SK-N-SH (cell line): ENCODE measurements around the gene CDC123.

ENCODE experiments used
- ELF1 ChIP-seq: IDR thresholded peaks from 2 replicates; pipeline ENCODE4 v1.4.0; 2012
- EP300 ChIP-seq, 2 experiments: IDR thresholded peaks; 2 replicates each; pipeline versions ENCODE4 v1.4.0 to v1.6.1; 2012; ENCODE audit warnings: borderline replicate concordance in 1 of 2, low read depth in 1 of 2, low read length in 1 of 2
- EZH2phosphoT487 ChIP-seq: fragments of 200-600 bp; sonication (generic); IDR thresholded peaks from 2 replicates; pipeline ENCODE4 v1.6.1; 2017; ENCODE audit warnings: low read depth, mixed run types, mild to moderate bottlenecking, antibody characterized with exemption, moderate library complexity, borderline replicate concordance
- RAD21 ChIP-seq: IDR thresholded peaks from 2 replicates; pipeline ENCODE4 v1.6.1; 2012; ENCODE audit warnings: mild to moderate bottlenecking, low read length
- TAF1 ChIP-seq: IDR thresholded peaks from 2 replicates; pipeline ENCODE4 v1.6.1; 2012; ENCODE audit warnings: low read depth, mild to moderate bottlenecking, low read length, moderate library complexity, borderline replicate concordance
- TF ChIP-seq, protein P1 (sequence below): fragments of 200-600 bp; sonication (generic); IDR thresholded peaks from 2 replicates; pipeline ENCODE4 v1.6.1; 2017; ENCODE audit warnings: antibody characterized with exemption, mild to moderate bottlenecking, moderate library complexity
- TF ChIP-seq, protein P2 (sequence below): IDR thresholded peaks from 2 replicates; pipeline ENCODE4 v1.6.1; 2012; ENCODE audit warnings: mild to moderate bottlenecking, low read depth, low read length, moderate library complexity

DNA sequence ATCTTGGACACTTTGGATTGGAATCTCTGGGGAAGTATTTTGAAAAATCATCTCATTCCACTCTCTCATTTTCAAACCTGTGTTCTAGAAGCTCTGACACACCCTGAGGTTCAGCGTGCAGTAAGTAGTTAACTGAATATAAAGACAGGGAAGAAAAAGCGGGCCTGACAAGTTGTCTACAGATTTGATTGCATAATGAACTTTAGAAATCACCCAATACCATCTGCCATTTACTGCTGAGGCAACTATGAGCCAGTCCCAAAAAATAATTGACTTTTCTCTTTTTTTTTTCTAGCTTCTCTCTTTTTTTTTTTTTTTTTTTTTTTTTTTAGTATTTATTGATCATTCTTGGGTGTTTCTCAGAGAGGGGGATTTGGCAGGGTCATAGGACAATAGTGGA is 29.5 kb downstream of the CDC123 start:
- TF ChIP-seq, protein P1, sequence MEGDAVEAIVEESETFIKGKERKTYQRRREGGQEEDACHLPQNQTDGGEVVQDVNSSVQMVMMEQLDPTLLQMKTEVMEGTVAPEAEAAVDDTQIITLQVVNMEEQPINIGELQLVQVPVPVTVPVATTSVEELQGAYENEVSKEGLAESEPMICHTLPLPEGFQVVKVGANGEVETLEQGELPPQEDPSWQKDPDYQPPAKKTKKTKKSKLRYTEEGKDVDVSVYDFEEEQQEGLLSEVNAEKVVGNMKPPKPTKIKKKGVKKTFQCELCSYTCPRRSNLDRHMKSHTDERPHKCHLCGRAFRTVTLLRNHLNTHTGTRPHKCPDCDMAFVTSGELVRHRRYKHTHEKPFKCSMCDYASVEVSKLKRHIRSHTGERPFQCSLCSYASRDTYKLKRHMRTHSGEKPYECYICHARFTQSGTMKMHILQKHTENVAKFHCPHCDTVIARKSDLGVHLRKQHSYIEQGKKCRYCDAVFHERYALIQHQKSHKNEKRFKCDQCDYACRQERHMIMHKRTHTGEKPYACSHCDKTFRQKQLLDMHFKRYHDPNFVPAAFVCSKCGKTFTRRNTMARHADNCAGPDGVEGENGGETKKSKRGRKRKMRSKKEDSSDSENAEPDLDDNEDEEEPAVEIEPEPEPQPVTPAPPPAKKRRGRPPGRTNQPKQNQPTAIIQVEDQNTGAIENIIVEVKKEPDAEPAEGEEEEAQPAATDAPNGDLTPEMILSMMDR, result no peak
- TF ChIP-seq TAF1, result no peak
- TF ChIP-seq EP300 (IDR thresholded peaks at IDR 0.05; ENCODE audit: borderline replicate concordance in 1 of 2, low read depth in 1 of 2, low read length in 1 of 2), result no peak
- TF ChIP-seq, protein P2, sequence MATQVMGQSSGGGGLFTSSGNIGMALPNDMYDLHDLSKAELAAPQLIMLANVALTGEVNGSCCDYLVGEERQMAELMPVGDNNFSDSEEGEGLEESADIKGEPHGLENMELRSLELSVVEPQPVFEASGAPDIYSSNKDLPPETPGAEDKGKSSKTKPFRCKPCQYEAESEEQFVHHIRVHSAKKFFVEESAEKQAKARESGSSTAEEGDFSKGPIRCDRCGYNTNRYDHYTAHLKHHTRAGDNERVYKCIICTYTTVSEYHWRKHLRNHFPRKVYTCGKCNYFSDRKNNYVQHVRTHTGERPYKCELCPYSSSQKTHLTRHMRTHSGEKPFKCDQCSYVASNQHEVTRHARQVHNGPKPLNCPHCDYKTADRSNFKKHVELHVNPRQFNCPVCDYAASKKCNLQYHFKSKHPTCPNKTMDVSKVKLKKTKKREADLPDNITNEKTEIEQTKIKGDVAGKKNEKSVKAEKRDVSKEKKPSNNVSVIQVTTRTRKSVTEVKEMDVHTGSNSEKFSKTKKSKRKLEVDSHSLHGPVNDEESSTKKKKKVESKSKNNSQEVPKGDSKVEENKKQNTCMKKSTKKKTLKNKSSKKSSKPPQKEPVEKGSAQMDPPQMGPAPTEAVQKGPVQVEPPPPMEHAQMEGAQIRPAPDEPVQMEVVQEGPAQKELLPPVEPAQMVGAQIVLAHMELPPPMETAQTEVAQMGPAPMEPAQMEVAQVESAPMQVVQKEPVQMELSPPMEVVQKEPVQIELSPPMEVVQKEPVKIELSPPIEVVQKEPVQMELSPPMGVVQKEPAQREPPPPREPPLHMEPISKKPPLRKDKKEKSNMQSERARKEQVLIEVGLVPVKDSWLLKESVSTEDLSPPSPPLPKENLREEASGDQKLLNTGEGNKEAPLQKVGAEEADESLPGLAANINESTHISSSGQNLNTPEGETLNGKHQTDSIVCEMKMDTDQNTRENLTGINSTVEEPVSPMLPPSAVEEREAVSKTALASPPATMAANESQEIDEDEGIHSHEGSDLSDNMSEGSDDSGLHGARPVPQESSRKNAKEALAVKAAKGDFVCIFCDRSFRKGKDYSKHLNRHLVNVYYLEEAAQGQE, result no peak
- TF ChIP-seq EZH2phosphoT487, result no peak
- TF ChIP-seq ELF1, result no peak
- no peak for TF ChIP-seq RAD21
